Measurements from ENCODE around the gene CLDN3.

DNA sequence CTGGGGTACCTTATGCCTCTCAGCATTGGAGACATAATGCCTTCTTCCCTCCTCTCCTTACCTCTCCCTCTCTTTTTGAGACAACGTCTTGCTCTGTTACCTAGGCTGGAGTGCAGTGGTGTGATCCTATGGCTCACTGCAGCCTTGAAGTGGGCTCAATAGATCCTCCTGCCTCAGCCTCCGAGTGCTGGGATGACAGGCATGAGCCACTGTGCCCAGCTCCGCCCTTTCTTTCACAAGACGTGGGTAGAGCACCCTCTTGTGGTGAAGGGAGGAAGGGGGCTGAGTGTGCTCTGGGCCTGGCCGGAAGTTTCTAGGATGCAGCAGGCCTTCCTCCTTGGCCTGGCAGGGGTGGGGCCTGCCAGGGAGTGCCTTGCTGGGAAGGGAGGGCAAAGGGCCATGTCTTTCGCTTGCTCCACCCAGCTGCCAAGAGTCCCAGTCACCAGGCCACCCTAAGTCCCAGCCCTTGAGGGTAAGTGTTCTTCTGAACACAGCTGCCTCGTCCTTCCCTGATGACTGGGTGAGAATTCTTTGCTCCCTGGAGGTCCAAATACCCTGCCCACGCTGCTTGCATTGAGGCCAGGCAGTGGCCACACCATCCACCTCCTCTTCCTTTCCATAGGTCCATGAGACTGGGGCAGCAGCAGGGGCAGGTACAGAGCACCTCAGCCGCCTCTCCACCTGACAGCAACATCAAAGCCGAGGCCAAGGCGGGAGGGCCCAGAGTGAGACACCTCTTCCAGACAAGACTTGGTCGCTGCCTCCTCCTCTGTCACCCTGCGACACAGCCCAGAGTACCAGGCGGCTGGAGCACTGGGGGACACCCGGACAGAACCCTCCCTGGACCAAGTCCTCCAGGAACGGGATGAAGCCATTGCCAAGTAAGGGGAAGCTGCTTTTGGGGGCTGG lies 35.2 kb downstream of the CLDN3 start:
- TF ChIP-seq, protein P1, sequence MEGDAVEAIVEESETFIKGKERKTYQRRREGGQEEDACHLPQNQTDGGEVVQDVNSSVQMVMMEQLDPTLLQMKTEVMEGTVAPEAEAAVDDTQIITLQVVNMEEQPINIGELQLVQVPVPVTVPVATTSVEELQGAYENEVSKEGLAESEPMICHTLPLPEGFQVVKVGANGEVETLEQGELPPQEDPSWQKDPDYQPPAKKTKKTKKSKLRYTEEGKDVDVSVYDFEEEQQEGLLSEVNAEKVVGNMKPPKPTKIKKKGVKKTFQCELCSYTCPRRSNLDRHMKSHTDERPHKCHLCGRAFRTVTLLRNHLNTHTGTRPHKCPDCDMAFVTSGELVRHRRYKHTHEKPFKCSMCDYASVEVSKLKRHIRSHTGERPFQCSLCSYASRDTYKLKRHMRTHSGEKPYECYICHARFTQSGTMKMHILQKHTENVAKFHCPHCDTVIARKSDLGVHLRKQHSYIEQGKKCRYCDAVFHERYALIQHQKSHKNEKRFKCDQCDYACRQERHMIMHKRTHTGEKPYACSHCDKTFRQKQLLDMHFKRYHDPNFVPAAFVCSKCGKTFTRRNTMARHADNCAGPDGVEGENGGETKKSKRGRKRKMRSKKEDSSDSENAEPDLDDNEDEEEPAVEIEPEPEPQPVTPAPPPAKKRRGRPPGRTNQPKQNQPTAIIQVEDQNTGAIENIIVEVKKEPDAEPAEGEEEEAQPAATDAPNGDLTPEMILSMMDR (IDR thresholded peaks at IDR 0.05) = peak in 2 of 3 donors; percentile 30 to 56
- TF ChIP-seq POLR2A (IDR thresholded peaks at IDR 0.05) = no peak

Data from ovary (tissue), 3 donors.